Breast epithelium (tissue), 3 donors: Measurements from ENCODE around the gene STON2.

Experiments used
- POLR2AphosphoS5 ChIP-seq, 3 donors: sonication (generic); formaldehyde crosslinking; IDR thresholded peaks; one replicate each; pipeline ENCODE4 v1.6.1; 2017; ENCODE audit warnings: antibody characterized with exemption in 3 of 3
- TF ChIP-seq, protein P1 (sequence below), 3 donors: fragments of 450-650 bp; IDR thresholded peaks; one replicate each; pipeline ENCODE4 v1.5.1; 2016 to 2017; ENCODE audit warnings: antibody characterized with exemption in 3 of 3, mild to moderate bottlenecking in 3 of 3, moderate library complexity in 3 of 3

DNA sequence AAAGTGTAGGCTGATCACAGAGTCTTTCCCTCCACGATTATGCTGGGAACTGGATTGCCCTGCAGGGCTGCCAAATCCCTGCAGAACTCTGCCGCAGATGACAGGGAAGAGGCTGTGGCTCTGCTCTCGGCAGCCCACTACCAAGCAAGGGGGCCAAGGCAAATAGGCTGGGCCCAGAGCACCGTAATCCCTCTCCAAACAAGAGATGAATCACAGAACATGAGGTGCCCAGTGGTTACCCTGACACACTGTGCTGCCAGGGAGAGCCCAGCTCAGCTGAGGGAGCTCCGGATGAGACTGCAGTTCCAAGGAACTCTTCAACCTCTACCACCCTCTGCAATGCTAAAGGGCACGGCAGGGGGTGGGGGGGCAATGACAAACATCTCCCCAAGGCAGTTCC lies 33.9 kb downstream of the STON2 start:
- TF ChIP-seq, protein P1, sequence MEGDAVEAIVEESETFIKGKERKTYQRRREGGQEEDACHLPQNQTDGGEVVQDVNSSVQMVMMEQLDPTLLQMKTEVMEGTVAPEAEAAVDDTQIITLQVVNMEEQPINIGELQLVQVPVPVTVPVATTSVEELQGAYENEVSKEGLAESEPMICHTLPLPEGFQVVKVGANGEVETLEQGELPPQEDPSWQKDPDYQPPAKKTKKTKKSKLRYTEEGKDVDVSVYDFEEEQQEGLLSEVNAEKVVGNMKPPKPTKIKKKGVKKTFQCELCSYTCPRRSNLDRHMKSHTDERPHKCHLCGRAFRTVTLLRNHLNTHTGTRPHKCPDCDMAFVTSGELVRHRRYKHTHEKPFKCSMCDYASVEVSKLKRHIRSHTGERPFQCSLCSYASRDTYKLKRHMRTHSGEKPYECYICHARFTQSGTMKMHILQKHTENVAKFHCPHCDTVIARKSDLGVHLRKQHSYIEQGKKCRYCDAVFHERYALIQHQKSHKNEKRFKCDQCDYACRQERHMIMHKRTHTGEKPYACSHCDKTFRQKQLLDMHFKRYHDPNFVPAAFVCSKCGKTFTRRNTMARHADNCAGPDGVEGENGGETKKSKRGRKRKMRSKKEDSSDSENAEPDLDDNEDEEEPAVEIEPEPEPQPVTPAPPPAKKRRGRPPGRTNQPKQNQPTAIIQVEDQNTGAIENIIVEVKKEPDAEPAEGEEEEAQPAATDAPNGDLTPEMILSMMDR (IDR thresholded peaks at IDR 0.05), result no peak
- TF ChIP-seq POLR2AphosphoS5 (IDR thresholded peaks at IDR 0.05), result no peak
